Sigmoid colon (tissue), 4 donors: ENCODE data around the gene SMARCAL1.

Experiments used
- EP300 ChIP-seq, 4 donors: sonication (generic); formaldehyde crosslinking; IDR thresholded peaks; one replicate each; pipeline ENCODE4 v1.6.1; 2017; ENCODE audit warnings: antibody characterized with exemption in 4 of 4
- POLR2A ChIP-seq, 2 donors: fragments of 450-650 bp; IDR thresholded peaks; one replicate each; pipeline ENCODE4 v1.6.1; 2016; ENCODE audit warnings: antibody characterized with exemption in 2 of 2, mild to moderate bottlenecking in 2 of 2, moderate library complexity in 2 of 2

GRCh38 chr2:216413882-216414281 lies 1.6 kb downstream of the SMARCAL1 start:
- TF ChIP-seq POLR2A (IDR thresholded peaks at IDR 0.05) (no peak), EP300 (IDR thresholded peaks at IDR 0.05) (no peak)
